ENCODE results near the gene PIAS1.

DNA sequence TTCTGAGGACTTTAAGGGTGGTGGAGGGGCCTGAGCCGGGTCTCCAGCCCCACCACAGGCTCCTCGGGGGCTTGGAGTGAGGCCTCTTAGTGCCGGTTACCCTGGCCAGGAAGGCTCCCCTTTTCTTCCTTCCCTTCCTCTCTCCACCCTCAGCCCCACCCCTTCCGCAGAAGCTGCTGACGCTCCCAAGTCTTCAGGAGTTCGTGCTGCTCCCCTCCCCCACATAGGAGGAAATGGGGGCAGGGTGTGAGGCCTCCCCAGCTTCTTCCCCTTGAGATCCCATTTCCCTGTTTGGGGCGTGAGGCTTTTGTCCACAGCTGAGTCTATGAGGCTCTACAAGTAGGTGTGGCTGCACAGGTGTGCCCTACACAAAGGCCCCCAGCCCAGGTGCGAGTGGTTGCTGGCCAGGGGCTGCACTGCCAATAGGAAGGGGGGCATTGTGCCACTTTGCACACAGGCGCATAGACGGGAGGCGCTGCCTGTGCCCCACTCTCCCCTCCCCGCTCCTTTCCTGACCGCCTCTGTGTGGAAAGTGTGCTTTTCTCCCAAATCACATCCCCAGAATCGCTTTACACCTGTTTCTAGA is 151.9 kb downstream of the PIAS1 start:
- no peak for TF ChIP-seq POLR2A (IDR thresholded peaks at IDR 0.05; ENCODE audit: low read depth)
- TF ChIP-seq, protein P1, sequence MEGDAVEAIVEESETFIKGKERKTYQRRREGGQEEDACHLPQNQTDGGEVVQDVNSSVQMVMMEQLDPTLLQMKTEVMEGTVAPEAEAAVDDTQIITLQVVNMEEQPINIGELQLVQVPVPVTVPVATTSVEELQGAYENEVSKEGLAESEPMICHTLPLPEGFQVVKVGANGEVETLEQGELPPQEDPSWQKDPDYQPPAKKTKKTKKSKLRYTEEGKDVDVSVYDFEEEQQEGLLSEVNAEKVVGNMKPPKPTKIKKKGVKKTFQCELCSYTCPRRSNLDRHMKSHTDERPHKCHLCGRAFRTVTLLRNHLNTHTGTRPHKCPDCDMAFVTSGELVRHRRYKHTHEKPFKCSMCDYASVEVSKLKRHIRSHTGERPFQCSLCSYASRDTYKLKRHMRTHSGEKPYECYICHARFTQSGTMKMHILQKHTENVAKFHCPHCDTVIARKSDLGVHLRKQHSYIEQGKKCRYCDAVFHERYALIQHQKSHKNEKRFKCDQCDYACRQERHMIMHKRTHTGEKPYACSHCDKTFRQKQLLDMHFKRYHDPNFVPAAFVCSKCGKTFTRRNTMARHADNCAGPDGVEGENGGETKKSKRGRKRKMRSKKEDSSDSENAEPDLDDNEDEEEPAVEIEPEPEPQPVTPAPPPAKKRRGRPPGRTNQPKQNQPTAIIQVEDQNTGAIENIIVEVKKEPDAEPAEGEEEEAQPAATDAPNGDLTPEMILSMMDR (IDR thresholded peaks at IDR 0.05) = no peak
